H1 (cell line): ENCODE measurements around the gene PTK6. TPM values are rescaled to one million over a fixed set of nuclear protein-coding genes. Genes with fewer than 3 reads are reported as not detected.

Source experiments
- BRCA1 ChIP-seq: IDR thresholded peaks from 2 replicates; pipeline ENCODE4 v1.6.1; 2012; ENCODE audit warnings: low read depth, low read length, improper control_type of control experiment
- CTBP2 ChIP-seq: IDR thresholded peaks from 2 replicates; pipeline ENCODE4 v1.7.0; 2011; ENCODE audit warnings: borderline replicate concordance, mild to moderate bottlenecking, moderate library complexity, mixed read lengths, low read length; ENCODE audit not compliant: insufficient read depth, insufficient read length
- polyA plus RNA-seq, 7 experiments: library from polyadenylated mRNA; depleted of rRNA in 3 of 7; stranded (reverse) in 5 of 7; unstranded in 2 of 7; fragments of >200 nt in 5 of 7; fragments of 200-250 nt in 2 of 7; gene quantifications; 1 replicate in 5 of 7; 2 replicates in 1 of 7; 4 replicates in 1 of 7; pipeline versions ENCODE4 v1.2.1 to v1.2.3, GENCODE V29; 2011 to 2013; ENCODE audit warnings: missing spikeins in 2 of 7, mixed read lengths in 2 of 7
- total RNA-seq: library from RNA; stranded (reverse); fragmentation: NEBNext Ultra II Directional; extraction: Animal tissue kit (Norgen Biotek cat#: 25700); gene quantifications from 2 replicates; pipeline ENCODE4 v1.2.1, GENCODE V29; 2021

PTK6 gene
- total and polyA plus RNA-seq, 2 of the 8 experiments (the other 6 are each of a cell fraction or from before 2014, with no cell fraction given) = 0.12 to 0.19 TPM

DNA sequence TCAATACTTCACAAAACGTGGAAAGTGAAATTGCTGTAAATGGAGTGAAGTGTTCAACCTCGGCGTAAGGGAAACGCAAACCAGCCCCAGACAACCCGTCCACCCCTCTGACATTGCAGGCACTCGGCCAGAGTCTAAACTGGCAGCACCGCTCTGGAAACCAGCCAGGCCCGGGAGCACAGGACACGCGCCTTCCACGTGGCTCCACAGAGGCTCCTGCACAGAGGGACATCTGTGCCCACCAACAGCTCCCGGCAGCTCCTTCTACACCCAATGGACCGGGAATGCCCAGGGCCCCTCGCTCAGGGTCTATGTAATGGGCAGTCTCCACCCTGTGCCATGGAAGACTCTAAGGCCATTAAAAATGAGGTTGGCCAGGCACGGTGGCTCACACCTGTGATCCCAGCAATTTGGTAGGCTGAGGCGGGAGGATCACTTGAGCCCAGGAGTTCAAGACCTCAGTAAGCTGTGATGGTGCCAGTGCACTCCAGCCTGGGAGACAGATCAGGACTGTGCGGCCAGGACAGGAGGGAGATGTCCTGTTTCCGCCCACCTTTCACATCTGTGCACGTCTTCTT, 40.2 kb upstream of the PTK6 start (continued):
- no peak for TF ChIP-seq CTBP2
- no peak for TF ChIP-seq BRCA1
